NCI-H82 (cell line): ENCODE results near the gene ADAP2.
A peak's percentile ranks its signal among the peaks of the same experiment; 100 is the strongest.
"Not testable (repeated sequence)": the region's sequence is repeated elsewhere in the genome, so short reads cannot be mapped to it uniquely, and the experiment has no call there.

Source experiments
- DNase-seq: peaks from one replicate; lab custom pipeline; 2025; lab: John Stamatoyannopoulos, UW

The ADAP2 gene

DNA sequence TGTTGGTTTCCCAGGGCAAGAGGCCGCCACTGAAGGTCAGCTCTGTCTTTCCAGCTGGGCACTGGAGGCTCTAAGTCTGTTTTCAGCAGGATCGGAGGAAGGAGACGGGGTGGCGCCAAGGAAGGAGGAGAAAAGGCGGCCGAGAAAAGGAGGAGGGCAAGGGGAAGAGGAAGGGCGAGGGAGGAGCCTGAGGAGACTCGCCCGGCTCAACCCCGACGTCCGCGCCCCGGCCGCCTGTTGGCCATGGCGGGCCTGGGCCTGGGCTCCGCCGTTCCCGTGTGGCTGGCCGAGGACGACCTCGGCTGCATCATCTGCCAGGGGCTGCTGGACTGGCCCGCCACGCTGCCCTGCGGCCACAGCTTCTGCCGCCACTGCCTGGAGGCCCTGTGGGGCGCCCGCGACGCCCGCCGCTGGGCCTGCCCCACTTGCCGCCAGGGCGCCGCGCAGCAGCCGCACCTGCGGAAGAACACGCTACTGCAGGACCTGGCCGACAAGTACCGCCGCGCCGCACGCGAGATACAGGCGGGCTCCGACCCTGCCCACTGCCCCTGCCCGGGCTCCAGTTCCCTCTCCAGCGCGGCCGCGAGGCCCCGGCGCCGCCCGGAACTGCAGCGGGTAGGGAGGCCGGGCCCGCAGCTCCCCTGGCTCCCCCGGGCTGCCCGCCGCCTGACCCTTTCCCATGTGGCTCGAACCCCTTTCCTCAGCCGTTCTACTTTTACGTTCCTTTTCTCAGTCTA lies 49.3 kb downstream of the ADAP2 start, which contains the start of gene RNF135:
TSS of gene RNF135 (plus strand) at position 209 of the 737 bp plus-strand sequence. CDS start at position 244, 35 bp downstream.
- peak; percentile 88 for DNase-seq

DNA sequence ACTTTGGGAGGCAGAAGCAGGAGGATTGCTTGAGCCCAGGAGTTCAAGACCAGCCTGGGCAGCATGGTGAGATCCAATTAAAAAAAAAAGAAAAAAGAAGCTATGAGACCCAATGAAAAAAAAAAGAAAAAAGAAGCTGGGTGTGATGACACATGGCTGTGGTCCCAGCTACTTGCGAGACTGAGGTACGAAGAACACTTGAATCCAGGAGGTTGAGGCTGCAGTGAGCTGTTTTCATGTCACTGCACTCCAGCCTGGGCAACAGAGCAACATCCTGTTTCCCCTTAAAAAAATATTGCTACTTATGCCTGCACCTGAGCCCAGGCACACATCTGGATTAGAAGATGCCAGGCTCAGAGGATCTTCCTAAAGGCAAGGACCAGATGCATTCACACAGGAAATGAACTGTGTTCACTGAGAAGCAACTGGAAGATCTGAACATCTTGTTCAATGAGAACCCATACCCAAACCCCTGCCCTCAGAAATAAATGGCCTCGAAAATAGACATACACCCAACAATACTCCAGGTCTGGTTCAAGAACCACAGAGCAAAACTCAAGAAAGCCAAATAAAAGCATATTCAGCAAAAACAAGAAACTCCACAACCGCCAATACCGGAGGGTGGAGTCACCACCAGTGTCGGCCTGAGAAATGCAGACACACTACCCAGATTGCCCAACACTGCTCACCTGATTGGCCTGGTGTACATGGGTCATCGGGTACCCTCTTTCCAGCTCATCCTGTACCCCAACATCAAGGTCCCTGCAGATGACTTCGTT lies 53.5 kb downstream of the ADAP2 start:
- DNase-seq = no peak

DNA sequence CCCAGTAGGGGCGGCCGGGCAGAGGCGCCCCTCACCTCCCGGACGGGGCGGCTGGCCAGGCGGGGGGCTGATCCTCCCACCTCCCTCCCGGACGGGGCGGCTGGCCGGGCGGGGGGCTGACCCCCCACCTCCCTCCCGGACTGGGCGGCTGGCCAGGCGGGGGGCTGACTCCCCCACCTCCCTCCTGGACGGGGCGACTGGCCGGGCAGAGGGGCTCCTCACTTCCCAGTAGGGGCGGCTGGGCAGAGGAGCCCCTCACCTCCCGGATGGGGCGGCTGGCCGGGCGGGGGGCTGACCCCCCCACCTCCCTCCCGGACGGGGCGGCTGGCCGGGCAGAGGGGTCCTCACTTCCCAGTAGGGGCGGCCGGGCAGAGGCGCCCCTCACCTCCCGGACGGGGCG lies 58.2 kb downstream of the ADAP2 start:
- DNase-seq = not testable (repeated sequence)

DNA sequence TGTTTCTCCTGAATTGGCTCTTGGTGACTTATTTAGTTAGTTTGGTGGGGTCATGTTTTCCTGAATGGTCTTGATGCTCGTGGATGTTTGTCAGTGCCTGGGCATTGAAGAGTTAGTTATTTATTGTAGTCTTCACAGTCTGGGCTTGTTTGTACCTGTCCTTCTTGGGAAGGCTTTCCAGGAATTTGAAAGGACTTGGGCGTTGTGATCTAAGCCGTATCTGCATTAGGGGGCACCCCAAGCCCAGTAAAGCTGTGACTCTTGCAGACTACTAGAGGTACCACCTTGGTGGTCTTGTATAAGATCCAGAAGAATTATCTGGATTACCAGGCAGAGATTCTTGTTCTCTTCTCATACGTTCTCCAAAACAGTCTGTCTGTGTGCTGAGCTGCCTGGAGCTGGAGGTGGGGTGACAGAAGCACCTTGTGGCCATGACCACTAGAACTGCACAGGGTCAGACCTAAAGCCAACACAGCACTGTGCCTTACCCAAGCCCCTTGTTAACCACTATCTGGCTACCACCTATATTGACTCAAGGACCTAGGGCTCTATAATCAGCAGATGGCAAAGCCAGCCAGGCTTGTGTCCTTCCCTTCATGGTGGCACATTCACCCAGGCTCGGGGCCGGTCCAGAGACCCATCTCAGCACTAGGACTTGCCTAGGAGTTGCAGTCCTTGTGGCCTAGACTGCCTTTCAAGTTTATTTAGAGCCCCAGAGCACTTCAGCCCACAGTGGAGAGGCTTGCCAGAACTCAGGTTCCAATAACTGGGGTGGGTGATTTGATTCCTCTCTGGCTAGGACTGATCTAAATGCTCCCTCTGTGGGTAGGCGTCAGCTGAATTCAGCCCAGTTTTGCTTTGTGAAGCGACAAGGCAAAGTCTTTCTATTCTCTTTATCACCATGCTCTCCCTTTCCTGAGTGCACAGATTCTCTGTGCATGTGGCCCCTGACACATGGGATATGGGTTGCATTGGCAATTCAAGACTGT lies 60.1 kb downstream of the ADAP2 start:
- no peak for DNase-seq

DNA sequence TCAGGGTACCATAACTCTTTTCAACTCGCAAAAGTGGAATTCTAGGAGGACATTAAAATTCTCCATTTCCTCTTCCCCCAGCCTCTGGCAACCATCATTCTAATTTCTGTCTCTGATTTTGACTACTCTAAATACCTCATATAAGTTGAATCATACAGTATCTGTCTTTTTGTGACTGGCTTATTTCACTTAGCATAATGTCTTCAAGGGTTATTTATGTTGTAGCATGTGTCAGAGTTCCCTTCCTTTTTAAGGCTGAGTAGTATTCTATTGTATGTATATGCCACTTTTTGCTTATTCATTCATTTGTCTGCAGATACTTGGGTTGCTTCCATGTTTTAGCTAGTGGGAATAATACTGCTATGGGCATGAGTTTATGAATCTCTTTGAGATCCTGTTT lies 61.1 kb downstream of the ADAP2 start:
- DNase-seq = no peak

DNA sequence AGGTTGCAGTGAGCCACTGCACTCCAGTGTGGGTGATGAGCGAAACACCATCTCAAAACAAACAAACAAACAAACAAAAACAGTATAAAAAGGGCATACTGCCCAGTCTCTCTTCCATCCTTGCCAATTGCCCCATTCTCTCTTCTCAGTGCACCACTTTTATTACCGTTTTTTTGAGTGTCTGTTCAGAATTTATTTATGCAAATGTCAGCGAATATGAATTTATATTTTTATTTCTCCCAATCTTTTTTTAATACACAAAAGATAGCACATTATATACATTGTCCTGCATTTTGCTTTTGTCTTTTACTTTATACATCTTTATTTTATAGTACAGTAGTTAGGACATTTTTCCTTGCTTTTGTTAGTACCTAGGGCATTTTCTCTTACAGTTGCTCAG lies 68.7 kb downstream of the ADAP2 start:
- DNase-seq = no peak

DNA sequence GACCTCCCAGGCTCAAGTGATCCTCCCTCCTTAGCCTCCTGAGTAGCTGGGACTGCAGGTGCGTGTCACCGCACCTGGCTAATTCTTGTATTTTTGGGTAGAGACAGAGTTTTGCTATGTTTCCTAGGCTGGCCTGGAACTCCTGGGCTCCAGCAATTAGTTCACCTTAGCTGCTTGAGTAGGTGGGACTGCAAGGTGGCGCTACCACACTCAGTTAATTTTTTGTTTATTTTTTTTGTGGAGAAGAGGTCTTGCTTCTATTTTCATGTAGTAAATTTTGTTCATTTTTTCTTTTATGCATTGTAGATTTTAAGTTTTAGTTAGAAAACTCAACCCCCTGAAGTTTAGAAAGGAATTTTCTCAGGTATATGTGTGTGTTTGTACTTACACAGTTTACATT lies 70.8 kb downstream of the ADAP2 start:
- DNase-seq = no peak

DNA sequence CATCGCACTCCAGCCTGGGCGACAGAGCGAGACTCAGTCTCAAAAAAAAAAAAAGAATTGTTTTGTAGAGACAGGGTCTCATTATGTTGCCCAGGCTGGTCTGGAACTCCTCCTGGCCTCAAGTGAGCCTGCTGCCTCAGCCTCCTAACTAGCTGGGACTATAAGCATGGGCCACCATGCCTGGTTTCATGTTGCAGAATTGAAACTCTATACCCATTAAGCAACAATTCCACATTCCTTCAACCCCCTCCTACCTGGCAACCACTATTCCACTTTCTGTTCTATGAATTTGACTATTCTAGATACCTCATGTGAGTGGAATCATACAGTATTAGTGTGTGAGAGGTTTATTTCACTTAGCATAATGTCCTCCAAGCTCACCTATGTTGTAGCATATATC lies 73.6 kb downstream of the ADAP2 start:
- DNase-seq = no peak

DNA sequence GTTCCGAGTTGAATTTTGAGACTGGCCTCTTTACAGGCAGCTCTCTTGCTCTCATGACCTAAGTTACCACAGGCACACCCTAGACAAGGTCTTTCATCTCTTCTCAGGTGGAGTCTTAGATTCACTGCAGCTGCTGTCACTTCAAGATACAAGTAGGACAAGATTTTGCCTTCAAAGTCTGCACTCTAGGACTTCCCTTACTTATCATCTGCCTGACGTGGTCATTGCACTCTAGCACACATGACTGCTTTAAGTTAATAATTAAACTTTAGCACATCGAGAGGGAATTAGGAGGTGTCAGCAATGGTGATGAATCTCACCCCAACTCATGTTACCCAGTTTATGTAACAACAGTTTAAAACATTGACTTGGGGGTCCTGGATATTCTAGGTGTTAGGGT lies 74.7 kb downstream of the ADAP2 start:
- DNase-seq = no peak

DNA sequence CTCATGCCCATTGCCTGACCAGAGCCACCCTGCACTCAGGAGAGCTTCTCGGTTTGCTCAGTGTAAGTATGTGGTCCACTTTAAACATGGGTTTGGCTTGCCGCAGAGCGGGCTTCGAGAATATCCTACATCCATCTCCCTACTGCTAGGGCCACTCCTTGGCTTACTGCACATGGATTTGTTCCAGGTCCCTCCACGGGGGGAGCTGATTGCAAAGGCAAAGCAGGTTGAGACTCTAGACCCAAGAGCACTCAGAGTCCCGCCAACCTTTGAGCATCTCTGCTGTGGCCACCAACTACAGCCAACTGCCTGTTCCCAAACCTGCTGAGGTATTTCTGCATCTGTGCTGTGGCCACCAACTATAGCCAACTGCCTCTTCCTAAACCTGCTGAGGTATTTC lies 75.5 kb downstream of the ADAP2 start:
- DNase-seq = no peak

DNA sequence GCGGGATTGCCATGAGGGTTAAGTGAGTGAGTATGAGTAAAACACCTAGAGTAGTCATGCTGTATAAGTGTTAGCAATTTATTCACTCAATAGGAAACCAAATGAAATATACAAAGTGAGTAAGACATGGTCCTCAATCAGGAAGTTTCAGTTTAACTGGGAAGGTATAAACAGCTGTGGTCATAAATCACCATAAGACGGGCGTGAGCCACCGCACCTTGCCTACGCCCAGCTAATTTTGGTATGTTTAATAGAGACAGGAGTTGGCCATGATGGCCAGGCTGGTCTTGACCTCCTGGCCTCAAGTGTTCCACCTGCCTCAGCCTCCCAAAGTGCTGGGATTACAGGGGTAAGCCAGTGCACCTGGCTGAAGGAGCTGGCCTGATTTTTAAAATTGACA lies 76.1 kb downstream of the ADAP2 start:
- no peak for DNase-seq

DNA sequence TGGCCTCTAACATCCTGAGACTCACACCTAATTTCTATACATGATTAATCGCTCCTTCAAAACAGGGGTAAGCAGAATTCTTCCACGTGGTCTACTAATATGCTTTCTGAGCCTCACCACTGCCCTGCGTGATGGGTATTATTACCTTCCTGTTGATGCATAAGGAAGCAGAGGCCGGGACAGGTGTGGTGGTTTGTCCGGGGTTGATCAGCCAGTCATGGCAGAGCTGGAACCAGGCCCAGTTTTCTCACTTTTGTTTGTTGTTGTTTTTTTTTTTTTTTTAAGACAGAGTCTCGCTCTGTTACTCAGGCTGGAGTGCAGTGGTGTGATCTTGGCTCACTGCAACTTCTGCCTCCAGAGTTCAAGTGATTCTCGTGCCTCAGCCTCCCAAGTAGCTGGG lies 80.3 kb downstream of the ADAP2 start:
- DNase-seq = no peak

DNA sequence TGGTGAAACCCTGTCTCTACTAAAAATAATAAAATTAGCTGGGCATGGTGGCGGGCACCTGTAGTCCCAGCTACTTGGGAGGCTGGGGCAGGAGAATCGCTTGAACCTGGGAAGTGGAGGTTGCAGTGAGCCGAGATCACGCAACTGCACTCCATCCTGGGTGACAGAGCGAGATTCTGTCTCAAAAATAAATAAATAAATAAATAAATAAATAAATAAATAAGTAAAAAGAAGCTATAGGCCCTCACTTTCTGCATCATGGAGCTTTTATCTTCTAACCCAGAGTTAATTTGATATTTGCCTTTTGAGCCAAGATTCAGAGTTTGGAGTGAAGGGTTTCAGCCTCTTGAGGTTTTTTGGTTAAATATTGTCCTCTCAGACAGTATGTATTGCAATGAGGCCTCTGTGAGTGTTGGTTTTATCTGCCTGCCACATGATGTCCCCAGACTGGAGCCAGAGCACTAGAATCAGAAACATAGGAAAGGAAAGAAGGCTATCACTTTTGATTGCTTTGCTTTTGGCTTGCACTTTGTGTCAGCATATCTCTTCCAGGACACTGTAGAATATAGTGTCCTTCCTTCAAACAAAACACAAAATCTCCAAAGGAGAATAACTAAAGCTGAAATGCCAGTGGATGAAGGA lies 81.6 kb downstream of the ADAP2 start:
- DNase-seq = no peak

DNA sequence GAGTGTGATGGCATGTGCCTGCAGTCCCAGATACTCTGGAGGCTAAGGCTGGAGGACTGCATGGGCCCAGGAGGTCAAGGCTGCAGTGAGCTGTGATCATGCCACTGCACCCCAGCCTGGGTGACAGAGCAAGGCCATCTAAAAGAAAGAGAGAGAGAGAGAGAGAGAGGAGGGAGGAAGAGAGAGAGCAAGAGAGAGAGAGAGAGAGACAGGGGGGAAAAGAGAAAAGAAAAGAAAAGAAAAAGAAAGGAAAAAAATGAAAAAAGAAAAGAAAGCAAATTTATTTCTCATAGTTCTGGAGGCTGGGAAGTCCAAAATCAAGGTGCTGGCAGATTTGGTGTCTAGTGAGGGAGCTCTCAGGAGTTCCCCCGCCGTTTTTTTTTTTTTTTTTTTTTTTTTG lies 82.4 kb downstream of the ADAP2 start:
- no peak for DNase-seq

DNA sequence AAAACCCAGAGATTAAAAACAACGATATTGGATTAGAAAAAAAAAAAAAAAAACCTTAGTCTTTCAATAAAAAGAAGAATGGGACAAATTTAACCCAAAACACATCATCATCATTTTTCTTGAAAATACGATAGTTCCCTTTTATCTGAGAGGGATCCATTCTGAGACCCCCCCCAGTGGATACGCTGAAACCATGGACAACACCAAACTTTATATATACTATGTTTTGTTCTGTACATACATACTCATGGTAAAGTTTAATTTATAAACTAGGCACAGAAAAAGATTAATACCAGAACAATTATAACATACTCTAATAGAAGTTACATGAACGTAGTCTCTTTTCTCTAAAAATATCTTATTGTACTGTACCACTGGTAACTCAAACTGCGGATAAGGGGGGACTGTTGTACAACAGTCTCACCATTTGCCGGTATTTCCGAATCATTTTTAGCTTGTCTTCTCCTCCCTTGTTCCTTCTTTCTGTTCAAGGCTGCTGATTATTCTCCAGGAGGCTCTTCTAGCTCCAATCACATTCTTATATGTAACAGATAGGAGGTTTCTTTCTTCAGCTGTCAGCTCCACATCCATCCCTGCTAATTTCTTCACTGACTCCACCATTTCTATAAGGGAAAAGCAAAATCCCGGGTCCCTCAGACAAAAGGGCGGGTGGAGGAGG lies 86.1 kb downstream of the ADAP2 start:
- no peak for DNase-seq

DNA sequence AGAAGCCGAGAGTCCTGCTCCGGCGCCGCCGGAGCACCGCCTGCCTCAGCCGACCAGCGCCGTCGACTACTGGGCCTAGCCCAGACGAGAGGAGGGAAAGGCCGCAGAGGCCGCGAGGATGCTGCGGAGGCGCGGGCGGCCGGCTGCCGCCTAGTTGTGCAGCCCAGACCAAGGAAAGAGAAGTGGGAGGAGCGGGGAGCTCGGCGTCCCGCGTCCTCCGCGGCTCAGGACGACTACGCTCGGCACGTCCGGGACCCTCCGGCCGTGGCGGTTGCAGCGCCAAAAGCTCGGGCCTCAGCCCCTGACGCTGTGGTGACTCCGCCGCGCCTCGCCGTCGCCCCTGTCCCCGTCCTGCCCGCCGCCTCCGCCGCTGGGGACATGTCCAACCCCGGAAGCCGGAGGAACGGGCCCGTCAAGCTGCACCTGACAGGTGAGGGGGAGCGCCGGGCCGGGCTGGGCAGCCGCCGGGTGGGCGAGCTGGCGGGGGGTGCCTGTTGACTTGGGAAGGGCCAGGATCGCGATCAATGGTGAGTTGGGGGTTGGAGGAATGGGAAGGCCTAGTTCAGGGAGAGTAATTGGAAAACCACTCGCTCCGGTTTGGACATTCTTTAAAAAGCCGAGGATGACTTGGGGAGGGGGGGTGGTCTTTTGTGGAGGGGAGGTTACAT lies 86.8 kb downstream of the ADAP2 start:
- DNase-seq = peak; percentile 55
